Measurements from ENCODE around the gene IL4R.

GRCh38 chr16:27362570-27363245 is 48.9 kb downstream of the IL4R start:
- TF ChIP-seq CTCF (IDR thresholded peaks at IDR 0.05) (no peak), TCF7L2 (IDR thresholded peaks at IDR 0.05; ENCODE audit: low read depth, low read length) (no peak)

Data from Panc1 (cell line).